ENCODE data around the gene SPRYD3.
A peak's percentile ranks its signal among the peaks of the same experiment; 100 is the strongest.

Gene SPRYD3

DNA sequence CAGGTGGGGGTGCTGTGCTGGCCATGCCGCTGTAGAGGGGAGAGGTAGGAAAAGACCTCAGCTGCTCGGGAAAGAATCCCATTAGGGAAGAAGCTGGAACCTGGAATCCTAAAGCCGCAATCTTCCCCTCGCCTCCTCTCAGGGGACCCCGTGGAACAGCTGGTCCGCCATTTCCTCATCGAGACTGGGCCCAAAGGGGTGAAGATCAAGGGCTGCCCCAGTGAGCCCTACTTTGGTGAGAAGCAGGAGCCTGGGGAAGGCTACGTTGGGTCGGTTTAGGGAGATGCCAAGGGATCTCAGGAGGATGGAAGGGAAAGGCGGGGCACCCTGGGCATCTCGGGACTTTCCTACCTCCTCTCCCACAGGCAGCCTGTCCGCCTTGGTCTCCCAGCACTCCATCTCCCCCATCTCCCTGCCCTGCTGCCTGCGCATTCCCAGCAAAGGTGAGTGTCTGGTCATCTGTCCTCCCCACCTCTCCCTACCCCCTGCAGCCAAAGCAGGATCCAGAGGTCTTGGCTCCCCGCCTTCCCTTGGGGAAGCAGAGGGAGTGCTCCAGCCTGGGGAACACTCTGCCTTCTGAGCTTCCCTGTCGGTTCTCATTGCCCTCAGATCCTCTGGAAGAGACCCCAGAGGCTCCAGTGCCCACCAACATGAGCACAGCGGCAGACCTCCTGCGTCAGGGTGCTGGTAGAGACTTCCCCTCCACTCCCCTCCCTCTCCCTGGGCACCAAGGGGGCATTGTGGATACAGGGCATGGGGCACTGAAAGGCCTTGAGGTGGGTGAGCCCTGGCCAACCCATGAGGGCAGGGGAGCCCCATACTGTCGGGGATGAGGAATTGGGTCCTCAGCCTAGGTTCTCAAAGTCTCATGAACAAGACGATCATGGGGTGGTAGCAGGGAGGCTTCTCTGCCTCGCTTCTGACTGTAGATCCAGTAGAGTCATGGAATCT, 16.9 kb downstream of the SPRYD3 start:
- DNase-seq = no peak

DNA sequence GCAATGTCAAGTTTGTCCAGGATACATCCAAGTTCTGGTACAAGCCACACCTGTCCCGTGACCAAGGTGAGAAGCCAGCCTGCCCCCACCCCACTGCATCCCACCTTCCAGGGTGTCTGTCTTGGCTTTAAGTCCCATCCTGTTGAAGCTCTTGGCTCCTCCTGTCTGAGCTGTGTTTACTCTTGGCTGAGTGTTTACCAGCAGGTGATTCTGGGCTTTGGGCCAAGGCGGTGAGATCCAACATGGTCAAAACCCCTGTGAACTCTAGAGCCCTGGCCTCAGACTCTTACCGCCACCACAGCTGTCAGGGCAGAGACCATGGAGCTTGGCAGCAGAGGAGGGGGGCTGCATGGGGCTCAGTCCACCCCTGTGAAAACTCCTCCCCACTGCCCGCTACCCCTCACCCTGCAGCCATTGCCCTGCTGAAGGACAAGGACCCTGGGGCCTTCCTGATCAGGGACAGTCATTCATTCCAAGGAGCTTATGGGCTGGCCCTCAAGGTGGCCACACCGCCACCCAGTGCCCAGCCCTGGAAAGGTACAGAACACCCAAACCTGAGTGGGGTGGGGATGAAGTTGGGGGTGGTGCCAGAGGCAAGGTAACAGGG, 17.7 kb downstream of the SPRYD3 start:
- no peak for DNase-seq

DNA sequence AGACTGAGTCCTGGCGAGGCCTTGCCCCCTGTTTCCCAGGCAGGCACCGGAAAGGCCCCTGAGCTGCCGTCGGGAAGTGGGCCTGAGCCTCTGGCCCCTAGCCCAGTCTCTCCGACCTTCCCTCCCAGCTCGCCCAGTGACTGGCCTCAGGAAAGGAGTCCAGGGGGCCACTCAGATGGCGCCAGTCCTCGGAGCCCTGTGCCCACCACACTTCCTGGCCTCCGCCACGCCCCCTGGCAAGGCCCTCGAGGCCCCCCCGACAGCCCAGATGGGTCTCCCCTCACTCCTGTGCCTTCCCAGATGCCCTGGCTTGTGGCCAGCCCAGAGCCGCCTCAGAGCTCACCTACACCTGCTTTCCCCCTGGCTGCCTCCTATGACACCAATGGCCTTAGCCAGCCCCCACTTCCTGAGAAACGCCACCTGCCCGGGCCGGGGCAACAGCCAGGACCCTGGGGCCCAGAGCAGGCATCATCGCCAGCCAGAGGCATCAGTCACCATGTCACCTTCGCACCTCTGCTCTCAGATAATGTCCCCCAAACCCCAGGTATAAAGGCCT, 18.4 kb downstream of the SPRYD3 start:
- no peak for DNase-seq

DNA sequence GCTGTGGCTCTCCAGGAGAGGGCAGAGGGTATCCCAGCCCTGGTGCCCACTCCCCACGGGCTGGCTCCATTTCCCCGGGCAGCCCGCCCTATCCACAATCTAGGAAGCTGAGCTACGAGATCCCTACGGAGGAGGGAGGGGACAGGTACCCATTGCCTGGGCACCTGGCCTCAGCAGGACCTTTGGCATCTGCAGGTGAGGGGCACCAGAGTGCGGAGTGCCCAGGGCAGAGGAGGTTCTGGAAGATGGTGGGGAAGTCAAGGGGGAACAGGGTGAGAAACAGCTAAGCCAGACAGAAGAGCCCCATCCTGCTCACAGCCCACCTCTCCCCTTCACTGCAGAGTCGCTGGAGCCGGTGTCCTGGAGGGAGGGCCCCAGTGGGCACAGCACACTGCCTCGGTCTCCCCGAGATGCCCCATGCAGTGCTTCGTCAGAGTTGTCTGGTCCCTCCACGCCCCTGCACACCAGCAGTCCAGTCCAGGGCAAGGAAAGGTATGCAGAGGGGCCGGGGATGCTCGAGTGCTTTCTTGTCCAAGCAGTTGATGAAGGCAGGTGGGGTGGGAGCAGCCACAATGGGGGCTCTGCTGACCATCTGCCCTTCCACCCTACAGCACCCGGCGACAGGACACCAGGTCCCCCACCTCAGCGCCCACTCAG, 19.0 kb downstream of the SPRYD3 start:
- DNase-seq = no peak

DNA sequence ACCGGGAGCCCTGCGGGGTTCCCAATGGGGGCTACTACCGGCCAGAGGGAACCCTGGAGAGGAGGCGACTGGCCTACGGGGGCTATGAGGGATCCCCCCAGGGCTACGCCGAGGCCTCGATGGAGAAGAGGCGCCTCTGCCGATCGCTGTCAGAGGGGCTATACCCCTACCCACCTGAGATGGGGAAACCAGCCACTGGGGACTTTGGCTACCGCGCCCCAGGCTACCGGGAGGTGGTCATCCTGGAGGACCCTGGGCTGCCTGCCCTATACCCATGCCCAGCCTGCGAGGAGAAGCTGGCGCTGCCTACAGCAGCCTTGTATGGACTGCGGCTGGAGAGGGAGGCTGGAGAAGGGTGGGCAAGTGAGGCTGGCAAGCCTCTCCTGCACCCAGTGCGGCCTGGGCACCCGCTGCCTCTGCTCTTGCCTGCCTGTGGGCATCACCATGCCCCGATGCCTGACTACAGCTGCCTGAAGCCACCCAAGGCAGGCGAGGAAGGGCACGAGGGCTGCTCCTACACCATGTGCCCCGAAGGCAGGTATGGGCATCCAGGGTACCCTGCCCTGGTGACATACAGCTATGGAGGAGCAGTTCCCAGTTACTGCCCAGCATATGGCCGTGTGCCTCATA, 19.6 kb downstream of the SPRYD3 start:
- no peak for DNase-seq

DNA sequence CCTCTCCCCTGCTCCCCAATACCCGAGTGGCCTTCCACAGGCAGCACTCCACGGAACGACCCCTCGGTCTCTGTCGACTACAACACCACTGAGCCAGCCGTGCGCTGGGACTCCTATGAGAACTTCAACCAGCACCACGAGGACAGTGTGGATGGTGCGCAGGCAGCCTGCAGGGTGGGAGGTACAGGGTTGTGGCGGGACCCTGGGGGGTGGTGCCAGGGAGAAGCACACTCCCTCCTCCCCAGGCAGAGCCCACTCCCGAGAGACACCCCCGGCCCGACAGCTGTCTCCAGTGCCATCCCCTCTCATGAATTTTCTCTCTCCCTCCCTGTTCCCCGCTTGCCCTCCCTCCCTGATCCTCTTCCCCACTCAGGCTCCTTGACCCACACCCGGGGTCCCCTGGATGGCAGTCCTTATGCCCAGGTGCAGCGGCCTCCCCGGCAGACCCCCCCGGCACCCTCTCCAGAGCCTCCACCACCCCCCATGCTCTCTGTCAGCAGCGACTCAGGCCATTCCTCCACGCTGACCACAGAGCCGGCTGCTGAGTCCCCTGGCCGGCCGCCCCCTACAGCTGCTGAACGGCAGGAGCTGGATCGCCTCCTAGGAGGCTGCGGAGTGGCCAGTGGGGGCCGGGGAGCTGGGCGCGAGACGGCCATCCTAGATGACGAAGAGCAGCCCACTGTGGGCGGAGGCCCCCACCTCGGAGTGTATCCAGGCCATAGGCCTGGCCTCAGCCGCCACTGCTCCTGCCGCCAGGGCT, 20.3 kb downstream of the SPRYD3 start:
- DNase-seq = no peak

DNA sequence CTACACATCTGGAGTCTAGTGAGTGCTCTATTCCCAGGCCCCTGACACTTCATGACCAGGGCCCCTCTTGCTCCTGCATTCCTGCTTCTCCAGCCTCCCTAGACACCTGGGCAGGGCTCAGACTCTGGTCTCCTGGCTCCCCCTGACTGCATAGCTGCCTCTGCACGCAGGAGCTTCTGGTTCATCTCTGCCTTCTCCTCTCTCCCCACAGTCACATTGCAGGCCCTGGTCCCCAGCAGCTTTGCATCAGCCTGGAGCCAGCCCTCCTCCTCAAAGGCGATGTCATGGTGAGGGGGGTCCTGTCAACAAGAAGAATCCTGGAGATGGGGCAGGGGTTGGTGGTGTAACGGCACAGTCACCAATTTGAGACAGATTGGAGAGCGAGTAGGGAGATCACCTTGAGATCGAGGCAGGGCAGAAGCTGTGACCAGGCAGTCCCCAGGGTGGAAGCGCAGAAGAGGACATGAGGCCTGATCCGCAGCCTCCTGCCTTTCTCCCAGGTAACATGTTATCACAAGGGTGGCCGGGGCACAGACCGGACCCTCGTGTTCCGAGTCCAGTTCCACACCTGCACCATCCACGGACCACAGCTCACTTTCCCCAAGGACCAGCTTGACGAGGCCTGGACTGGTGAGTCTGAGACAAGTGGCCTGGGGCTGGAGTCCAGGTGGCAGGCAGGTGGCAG, 21.2 kb downstream of the SPRYD3 start:
- DNase-seq = no peak

DNA sequence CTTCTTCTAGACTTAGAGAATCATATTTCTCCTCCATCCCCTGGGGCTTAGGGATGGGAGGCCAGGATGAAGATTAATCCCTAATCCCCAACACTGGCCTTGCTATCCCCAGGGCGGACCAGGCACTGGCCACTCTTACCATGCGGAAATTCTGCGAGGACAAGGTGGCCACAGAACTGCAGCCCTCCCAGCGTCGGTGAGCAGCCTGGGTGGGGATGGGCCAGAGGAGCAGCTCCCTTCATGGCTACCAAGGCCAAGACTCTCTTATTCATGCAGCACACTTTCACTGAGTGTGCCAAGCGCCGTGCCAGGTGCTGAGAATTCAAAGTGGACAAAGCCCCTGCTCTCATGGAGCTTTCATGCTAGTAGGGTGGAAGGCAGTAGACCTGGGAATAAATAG, 22.3 kb downstream of the SPRYD3 start:
- DNase-seq = no peak

DNA sequence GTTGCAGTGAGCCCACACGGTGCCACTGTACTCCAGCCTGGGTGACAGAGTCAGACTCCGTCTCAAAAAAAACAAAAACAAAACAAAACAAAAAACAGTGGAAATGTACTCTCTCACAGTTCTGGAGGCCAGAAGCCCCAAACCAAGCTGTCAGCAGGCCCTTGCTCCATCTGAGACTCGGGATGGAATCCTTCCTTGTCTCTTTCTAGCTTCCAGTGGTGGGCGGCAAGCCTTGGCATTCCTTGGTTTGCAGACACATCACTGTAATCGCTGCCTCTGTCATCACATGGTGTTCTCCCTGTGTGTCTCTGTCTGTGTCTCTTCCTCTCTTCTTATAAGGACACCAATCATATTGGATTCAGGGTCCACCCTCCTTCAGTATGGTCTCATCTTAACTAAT, 22.9 kb downstream of the SPRYD3 start:
- no peak for DNase-seq

DNA sequence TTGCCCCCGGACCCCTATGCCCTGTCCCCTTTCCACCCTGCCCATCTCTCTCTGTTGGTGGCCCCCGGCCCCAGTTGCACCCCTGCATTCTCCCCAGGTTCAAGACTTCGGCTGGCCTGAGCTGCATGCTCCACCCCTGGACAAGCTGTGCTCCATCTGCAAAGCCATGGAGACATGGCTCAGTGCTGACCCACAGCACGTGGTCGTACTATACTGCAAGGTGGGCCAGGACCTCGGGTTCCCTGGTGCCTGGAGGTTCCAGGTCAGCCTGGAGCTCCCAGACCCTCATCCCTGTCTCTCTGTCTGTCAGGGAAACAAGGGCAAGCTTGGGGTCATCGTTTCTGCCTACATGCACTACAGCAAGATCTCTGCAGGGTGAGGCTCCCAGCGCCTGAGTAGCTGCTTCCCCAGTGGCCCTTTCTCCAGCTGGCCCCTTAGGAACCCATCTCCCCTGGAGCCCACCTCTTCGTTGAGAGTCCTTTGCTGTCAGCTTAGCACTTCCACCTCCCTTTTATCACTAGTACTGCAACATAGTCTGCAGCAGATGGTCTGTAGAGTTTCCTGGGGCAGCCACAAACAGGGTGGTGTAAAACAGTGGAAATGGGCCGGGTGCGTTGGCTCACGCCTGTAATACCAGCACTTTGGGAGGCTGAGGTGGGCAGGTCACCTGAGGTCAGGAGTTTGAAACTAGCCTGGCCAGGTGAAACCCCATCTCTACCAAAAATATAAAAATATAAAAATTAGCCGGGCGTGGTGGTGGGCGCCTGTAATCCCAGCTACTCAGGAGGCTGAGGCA, 23.5 kb downstream of the SPRYD3 start:
- no peak for DNase-seq

DNA sequence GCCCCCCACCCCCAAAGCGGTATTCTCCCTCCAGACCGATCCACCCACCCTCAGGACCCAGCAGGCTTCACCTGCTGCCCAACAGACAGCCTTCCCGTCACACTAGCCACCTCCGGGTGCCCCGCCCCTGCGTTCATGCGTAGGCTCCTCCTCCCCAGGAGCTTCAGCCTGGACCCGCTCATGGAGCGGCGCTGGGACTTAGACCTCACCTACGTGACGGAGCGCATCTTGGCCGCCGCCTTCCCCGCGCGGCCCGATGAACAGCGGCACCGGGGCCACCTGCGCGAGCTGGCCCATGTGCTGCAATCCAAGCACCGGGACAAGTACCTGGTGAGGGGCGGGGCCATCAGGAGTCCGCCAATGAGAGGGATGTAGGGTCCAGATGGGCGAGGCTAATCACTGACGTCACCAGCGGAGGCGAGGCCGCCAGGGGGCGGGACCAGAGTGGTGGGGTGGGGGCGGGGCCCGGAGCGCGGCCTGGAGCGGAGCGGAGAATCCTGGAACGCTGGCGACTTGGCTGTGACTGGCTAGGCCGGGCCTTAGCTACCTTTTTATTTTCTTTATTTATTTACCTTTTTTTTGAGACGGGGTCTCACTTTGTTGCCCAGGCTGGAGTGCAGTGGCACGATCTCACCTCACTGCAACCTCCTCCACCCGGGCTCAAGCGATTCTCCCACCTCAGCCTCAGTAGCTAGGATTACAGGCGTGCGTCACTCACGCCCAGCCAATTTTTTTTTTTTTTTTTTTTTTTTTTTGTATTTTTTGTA, 24.9 kb downstream of the SPRYD3 start:
- peak; percentile 93 to 95 for DNase-seq

DNA sequence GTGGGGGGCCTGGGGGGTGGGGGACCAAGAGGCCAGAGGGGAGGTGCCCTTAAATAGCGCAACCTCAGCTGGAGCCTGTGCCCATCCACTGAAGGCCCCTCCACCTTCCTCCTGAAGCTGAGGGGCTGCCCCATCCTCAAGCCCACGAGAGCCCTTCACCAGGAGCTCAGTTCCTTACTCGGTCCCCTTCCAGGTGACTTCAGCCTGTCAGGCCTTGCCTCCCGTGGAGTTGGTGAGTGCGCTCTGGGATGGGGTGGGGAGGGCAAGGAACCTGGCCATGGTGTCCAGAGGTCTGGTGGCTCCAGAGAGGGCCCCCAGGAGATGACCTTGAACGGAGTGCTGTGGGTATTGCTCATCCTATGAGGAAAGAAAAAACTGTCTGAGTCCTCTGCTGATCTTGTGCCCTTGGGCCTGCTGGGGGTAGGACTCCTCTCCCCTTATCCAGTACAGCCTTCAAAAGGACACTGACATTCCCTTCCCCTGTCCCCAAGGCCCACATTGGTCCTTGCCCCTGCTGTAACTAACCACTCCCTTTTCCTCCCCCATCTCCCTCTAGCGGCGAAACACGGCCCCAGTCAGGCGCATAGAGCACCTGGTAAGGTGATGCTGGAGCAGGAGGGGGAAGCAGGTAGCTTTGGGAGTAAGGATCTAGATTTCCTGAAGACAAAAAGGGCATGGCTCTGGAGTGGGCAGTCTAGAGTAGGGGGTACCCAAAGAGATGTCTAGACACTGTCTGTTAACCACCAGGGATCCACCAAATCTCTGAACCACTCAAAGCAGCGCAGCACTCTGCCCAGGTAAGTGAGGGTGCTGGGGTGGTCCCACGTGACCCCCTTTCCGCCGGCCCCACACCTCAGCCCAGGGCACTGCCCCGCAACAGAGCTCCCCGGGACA, 25.7 kb downstream of the SPRYD3 start:
- DNase-seq = peak; percentile 55 to 72

DNA sequence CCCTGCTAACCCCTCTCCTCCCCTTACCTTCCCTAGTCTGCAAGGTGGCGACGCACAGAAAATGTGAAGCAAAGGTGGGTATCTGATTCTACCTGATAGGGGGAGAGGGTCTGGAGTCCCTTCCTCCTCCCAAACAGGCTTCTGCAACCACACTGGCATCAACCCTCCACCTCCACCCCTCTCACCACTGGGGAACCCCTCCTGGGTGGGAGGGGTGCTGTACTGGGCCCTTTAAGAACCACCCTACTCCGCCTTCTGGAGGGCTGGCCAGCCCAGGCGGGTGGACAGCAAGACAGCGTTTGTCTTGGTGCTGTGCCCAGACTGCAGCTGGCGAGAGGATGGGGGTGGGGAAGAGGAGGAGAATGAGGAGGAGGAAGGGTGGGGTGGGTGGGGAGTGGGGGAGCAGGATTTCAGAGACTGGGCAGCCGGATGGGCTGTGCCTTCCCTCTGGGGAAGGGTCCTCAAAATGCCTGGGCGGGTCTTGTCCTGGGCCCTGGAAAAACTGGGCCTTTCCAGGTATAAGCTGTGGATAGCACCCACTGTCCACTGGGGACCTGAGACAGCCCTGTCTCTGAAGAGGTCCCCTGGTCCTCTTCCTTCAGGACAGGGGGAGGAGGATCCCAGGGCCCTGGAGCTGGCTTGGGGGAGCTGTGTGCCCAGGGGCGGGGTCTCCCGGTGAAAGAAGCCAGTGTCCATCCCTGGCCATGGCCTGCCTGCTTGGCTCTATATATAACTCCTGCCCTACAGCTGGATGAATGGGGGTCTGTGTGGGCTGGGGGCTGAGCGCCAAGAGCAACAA, 26.6 kb downstream of the SPRYD3 start:
- no peak for DNase-seq

DNA sequence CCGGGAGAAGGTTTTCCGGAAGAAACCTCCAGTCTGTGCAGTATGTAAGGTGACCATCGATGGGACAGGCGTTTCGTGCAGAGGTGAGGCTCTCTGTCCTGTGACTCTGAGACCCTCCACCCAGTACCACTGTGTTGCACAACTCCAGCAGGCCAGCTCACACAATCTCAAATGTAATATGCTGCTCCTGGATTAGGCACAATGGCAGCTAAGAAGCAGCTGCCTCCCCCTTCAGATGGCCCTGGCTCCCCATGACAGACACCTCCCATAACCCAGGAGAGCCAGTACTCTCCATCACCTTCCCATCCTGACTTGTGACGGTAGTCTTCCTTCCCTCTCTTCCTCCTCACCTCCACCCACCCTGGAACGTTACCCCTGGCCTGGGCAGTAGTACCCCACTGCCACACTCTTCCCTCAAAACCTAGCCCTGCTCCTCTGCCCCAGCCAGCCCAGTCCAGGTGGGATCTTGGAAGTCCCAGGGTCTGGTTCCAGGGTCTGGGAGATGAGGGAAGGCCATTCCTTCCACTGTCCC, 27.2 kb downstream of the SPRYD3 start:
- DNase-seq = no peak

DNA sequence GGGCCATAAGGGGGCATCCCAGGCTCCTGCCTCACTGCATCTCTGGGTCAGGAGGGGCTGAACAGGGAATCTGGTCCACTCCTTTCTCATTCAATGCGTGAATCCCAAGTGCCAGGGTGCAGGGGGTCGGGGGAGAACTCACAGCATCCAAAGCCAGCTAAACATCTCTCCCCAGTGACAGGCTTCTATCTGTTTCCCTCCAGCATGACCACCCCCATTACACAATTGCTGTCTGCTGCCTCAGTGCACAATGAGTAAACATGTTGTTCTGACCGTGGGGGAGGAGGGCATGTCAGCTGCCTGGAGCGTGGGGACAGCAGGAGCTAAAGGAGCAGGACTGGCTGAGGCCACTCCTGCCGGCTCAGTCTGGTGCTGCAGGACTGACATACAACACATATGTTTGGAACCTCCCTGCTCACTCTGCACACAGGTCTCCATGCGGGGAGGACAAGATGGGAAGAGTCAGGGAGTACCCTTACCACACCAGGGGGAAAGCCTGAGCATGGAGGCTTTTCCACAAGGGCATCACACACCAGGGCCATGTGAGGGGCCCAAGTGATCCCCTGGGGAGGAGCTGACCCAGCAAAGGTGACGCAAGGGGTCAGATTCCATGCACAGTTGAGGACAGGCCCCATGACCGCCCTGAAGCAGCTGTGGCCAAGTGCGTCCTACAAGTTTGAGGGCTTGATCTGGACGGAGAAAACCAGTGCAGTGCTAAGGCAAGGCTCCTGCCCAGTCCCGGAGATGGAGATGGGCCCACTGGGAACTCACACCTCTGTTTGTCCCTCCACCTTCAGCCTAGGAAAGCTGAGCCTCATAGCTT, 27.9 kb downstream of the SPRYD3 start:
- DNase-seq = no peak

DNA sequence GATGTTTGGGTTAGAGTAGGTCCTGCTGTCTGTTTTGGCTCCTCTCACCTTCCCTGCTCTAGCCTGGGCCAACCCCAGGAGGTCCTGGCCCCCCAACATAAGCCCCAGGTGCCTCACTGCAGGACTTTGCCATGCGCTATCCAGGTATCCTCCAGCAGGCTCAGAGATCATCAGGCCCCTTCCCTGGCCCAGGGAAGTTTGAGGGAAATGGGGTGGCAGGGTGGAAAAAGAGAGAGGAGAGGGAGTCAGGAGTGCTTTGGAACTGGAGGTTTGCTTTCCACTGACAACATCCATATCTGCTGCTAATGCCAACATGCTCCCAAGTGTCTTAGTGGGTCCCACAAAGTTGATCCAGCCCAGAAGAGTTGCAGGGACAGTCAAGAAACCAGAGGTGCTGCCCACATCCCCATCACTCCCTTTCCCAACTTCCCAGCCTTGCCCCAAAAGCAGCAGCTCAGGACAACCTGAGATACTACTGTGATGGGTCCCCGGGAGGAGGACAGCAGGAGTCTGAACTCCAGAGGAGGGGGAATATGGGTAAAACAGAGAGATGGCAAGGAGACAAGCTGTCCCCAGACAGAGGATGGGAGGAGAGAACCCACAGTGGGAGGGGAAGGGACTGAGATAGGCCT, 28.6 kb downstream of the SPRYD3 start:
- DNase-seq = no peak
